G401.6 (cell line): ENCODE results near the gene BRAP.
"Not testable (repeated sequence)": the region's sequence is repeated elsewhere in the genome, so short reads cannot be mapped to it uniquely, and the experiment has no call there.

ENCODE experiments used
- FAIRE-seq: peaks from 2 replicates; lab custom pipeline; 2012; peaks lifted over from hg19 to GRCh38; lab: Jason Lieb, UNC

BRAP gene

DNA sequence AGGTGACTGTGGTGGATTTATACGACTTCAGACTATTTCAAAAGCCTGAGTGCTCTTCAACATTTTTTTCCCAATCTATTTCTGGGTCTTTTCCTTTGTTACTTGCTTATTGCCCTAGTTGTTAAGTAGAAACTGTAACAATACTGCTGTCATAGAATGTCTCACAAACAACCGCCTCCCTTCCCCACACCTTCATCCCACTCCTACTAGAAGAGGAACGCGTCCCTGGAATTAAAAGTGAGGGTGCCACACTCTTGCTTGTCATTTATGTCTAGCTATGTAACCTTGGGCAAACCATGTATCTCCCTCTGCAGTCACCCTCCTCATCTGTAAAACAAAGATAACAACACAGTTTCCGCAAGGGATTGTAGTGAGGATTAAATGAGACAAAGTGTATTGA lies 8.6 kb downstream of the BRAP start:
- no peak for FAIRE-seq

- no peak for FAIRE-seq
Observed at GRCh38 chr12:111673503-111673902, 12.3 kb downstream of the BRAP start.

GRCh38 chr12:111672822-111673381 lies 12.9 kb downstream of the BRAP start:
- no peak for FAIRE-seq

DNA sequence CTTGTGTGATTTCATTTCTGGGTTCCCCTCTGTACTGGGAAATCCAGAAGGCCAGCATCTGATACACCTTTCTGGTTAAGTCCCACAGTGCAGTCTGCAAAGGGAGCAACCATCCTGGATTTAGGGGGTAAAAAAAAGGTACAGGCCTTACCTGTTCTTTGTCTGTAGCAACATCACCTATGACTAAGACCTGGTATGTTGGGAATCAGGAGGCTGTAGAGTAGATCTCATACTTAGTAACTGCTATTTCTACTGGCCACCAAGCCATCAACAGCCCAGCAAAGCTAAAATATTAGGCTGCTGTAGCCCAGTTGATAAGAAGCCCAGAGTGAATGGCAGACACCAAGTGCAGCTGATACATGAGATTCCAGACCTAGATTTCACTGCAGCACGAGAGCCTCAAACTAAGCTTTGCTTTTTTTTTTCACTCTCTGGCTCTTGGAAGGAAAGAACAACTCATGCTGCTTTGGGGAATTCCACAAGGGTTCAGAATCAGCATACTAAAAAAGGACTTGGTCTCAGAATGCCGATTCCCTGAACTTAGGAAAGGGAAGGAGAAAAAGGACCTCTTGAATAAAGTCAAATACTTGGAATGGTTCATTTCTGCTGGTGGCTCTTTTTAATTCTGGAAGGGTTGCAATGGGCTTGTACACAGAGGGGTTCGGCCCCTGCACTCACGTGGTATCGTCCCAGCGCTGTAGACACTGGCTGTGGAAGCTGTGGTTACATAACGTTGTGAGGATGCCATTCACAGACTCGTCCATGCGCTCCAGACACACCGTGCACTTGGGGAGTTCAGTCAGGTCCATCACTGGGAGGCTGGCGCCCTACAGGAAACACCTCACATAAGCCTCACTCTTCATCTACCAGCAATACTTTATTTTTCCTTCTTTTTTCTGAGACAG lies 20.5 kb downstream of the BRAP start:
- no peak for FAIRE-seq

- no peak for FAIRE-seq
Observed at GRCh38 chr12:111664499-111664898, 21.3 kb downstream of the BRAP start.

GRCh38 chr12:111656016-111656415 lies 29.7 kb downstream of the BRAP start:
- no peak for FAIRE-seq

DNA sequence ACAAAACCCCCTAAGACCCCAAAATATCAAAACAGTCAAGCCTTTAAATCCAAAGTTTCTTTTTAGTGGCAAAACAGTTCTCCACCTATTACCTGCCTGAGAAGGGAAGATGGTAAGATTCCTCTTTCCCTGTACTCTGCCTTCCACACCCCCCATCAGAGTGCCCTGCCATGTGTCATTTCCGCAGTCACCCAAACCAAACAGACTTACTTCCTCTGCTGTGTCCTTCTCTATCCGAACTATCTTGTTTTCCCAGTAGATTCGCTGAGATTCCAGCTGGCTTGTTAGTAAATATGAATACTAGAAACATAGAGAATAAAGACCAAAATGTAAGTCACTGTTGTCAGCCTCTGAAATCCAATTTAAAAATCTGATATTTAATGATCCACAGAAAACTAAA lies 30.4 kb downstream of the BRAP start:
- no peak for FAIRE-seq

DNA sequence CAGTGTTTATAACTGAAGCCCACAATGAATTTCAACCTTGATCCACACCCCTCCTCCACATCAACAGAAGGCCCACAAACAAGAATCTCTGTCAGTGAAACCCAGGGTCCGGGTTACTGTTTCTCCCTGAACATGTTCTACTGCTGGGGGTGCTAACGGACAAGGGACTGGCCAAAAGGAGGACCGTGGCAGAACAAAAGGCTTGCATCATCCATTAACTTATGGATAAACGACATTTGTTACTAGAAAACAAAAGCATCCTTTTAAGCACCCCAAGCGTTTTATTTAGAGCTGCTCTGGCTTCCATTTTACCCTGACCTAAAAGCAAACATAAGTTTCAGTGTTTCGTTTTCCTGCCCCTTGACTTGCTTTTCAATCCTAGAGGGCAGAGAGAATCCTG lies 32.2 kb downstream of the BRAP start:
- no peak for FAIRE-seq

- FAIRE-seq: not testable (repeated sequence)
Observed at GRCh38 chr12:111652530-111652929, 33.2 kb downstream of the BRAP start.

GRCh38 chr12:111650912-111651311 lies 34.8 kb downstream of the BRAP start:
- FAIRE-seq: no peak

- FAIRE-seq: no peak
Observed at GRCh38 chr12:111645433-111645832, 40.3 kb downstream of the BRAP start.

GRCh38 chr12:111643427-111643826 lies 42.3 kb downstream of the BRAP start:
- FAIRE-seq: no peak

DNA sequence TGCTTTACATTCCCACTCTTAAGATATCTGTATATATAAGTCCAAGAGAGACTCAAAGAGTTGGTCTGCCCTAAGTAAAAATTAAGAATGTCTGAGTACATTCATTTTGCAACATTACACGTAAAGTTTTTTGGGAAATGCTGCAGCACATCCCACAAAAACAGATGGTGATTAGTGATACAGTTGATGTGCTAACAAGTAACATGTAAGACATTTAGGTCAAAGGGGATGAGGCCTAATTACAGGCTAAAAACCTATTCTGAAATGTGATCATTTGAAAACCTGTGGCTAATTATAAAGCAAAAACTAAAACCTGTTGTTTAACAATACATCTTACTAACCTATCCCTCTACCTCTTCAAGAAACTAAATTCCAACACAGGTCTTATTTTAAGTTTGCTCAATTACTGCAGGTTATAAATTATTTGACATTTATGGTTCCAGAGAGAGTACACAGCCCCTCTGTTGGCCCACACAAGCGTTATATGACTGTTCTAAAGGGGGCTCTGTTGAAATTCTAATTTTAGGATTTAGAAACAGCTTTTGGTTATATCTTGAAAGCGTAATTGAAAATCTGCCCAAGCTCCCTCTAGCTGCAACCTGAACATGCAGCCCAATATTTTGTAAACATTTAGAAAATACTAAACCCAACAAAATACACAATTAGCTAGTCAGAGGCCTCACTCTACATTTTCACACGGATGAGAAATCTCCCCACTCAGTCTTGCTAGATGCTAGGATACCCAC lies 42.9 kb downstream of the BRAP start:
- no peak for FAIRE-seq

GRCh38 chr12:111640506-111640905 lies 45.2 kb downstream of the BRAP start:
- no peak for FAIRE-seq

DNA sequence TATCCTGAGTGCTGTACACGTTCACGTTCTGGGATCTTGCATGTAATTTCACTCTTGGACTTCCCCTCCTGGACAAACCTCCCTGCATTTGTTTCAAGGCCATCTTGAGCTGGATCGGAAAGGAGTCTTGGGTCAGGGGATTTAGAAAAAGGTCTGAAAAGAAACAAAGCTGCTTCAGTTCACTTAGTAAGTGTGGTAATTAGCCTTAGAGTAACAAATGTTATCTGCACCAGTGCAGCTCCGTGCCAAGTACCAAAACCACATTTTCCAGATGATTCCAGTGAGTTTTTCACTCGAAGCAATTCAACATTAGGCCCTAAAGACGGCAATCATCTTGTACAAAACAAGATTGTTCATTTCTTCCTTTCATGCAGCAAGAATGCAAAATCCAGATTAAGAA lies 47.2 kb downstream of the BRAP start:
- no peak for FAIRE-seq

DNA sequence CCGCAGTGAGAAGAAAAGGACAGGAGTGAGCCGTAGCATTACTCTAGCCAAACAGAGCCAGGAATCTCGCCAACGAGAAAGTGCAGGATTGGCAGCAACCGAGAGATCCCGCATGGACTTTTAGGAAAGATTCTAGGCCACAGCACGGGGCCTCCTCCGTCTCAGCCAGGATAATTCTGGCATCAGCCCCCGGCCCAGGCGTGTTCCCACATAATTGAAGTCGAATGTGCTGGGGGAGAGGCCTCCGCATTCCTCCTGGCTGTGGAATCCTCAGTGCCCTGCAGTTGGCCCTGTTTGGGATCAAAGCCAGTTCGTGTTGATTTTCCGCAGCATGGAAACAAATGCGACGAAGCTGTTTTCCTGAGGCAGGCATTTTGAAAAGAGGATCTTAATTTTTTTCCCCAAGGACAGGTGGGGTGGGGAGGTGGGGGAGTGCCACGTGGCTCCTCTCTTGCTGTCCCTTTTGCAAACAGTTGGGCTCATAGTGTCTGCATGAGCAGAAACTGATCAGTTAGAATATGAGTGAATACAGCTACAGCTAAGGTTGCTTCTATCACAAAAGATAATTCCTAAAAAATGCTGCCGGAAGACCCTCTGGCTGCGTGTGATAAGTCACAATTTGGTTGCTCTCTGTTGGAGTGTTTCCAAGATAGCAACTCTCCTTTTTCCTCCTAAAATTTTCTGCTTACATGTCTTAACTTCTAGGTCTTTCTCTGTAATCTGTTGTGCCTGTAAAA lies 49.4 kb downstream of the BRAP start:
- FAIRE-seq: no peak

GRCh38 chr12:111635524-111635923 lies 50.2 kb downstream of the BRAP start:
- no peak for FAIRE-seq

GRCh38 chr12:111628505-111629260 lies 57.1 kb downstream of the BRAP start:
- FAIRE-seq: no peak

- FAIRE-seq: no peak
Observed at GRCh38 chr12:111626230-111626629, 59.5 kb downstream of the BRAP start.

GRCh38 chr12:111624540-111624939 lies 61.2 kb downstream of the BRAP start:
- FAIRE-seq: no peak

DNA sequence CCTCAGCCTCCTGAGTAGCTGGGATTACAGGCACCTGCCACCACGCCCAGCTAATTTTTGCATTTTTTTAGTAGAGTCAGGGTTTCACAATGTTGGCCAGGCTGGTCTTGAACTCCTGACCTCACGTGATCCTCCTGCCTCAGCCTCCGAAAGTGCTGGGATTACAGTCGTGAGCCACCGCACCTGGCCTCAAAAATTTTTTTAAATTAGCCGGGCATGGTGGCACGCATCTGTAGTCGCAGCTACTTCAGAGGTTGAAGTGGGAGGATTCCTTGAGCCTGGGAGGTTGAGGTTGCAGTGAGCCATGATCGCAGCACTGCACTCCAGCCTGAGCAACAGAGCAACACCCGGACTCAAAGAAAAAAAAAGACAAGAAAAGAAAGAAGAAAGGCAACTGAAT lies 67.9 kb downstream of the BRAP start:
- FAIRE-seq: not testable (repeated sequence)

DNA sequence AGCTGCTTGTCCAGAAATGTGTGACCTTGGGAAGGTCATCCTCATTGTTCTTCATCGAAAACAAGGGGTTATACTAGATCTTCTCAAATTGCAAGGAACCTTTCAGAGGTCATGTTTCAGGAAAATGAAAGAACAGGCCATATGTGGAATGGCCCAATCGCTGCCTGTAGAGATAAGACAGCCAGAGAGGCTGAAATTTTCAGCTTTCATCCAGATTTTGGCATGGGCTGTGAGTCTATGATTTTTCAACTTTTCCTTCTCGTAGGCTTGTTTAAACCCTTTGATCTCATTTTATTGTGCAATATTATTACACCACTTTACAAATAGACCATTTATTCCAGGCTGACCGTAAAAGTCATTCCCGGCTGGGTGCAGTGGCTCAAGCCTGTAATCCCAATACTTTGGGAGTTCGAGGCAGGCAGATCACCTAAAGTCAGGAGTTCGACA lies 69.6 kb downstream of the BRAP start:
- FAIRE-seq: no peak
